GM19324 (cell line): ENCODE measurements around the gene GUCY2D.

Source experiments
- ATAC-seq: cut with Tn5 transposase; IDR thresholded peaks from one replicate; pipeline ENCODE4 v1.9.1; 2021; ENCODE audit warnings: mild to moderate bottlenecking, moderate library complexity; ENCODE audit not compliant: unreplicated experiment, low FRiP score

Gene GUCY2D

DNA sequence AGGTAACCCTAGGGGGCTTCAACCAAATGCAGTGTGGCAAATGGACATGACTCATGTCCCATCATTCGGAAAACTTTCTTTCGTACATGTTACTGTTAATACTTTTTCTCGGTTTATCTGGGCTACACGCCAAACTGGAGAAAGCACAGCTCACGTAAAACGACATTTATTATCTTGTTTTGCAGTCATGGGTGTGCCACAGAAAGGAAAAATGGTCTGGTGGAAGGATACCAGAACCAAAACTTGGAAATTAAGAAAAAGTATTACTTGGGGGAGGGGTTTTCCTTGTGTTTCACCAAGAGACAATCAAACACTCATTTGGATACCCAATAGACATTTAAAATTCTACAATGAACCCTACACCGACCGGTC, 60.0 kb downstream of the GUCY2D start:
- ATAC-seq: no peak

DNA sequence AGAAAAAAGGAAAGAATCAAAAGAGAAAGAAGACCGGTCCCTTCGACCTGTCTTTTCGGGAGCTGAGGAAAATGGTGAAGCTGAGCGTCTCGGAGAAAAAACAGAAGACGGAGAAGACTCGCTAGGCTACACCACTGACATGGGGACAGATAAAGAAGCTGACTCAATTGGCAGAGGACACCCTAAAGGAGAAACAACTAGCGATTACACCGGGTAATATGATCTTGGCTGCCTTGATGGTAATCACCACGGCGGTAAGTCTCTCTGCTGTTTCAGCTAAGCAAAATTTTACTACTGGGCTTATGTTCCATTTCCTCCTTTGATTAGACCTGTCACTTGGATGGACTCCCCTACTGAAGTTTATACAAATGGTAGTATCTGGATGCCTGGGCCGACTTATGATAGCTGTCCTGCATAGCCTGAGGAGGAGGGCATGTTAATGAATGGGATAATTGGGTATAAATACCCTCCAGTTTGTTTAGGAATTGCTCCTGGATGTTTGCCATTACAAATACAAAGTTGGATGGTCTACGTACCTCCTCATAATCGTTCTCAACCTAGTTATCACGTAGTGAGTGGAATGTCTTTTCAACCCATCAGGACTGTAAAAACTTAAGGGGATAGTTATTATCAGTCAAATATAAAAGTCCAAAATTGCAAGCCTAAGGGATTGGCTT, 60.5 kb downstream of the GUCY2D start:
- ATAC-seq: no peak

DNA sequence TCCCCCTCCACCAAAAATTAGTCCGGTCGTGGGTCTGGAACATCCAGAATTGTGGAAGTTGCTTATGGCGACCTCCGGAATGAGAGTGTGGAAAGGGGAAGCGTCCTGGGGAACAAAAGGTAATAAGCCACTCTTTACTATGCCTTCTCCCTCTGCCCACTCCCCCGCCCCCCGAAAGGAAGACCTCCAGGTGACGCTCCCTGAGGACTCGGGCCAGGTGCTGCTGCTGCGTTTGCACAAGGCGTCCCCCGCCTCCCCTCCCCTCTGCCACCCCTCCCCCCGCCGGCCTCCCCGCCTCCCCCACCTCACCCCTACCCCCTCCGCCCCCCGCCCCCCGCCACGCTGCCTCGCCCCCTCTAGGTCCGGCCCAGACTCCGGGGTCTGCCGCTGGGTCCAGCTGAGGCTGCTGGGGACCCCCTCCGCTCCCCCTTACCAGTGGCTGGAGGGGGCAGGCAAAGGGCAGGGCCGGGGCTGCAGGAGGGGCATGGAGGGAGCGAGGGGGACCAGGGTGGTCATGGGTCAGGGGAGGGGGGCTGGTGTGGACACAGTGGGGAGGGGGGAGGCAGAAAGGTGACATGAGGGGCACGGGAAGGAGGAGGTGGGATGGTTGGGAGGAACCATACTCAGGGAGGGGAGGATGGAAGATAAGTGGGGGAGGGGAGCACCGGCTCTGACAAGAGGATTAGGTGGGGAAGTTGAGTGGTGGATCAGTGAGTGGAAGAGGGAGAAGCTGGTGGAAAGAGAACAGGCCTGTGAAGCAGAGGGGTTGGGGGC, 61.5 kb downstream of the GUCY2D start:
- ATAC-seq: no peak

DNA sequence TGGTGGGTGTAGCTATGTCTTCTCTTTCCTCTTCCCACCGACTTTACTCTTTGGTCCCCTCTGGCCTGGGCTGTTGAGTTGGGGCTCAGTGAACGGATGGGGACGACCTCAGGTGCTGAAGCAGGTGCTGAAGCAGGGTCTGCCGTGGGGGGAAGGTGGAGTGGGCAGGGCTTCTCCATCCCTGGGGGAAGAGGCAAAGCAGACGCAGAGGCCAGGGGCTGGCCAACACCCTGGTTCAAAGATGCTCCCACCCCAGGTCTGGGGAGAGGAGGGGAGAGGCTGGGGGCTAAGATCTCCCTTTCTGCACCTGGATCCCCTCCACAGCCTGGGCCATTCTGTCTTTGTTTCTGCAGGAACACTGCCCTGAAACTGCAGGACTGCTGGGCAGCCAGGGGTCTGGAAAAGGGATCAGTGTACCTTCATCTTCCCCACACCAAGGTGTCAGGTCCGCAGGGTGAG, 62.2 kb downstream of the GUCY2D start:
- ATAC-seq: no peak

DNA sequence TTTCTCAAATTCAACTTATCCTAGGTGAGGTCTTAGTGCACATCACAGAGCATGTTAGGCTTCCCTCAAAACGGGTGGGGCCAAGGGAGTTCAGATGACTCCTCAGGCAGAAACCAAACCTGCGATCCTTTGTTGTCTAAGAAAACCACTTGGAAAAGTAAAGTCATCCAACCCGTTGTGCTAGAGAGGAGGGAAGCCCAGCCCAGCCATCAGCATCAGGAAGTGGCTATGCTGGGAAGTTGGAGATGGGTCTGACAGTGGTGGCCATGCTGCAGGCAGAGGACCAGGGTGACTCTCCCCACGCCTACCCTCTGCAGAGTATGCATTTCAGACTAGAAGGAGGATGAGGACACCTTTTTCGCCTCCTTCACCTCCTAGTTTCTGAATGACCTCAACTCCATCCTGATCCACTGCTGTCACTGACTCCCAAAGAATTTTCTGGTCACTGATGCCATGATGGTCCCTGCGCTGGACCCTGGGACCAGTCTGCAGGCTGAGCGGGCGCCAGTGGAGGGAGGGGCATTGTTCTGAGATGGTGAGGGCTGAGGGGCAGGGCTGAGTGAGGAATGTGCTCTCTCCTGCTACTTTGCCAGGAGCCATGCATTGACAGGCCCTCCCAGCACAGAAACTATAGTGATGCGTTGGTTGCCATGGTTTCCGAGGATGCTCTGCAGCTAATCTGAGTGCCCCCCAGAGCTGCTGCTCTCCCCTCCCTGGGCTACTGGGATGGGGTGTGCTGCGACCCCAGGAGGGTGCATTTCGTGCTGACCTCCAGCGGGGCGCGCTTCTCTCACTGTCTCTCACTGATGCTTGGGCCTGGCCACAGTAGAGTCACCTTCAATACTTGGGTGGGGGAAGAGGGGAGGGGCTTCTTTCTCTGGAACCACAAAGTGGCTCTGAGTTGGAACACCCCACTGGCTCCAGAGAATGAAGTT, 64.7 kb downstream of the GUCY2D start:
- no peak for ATAC-seq

DNA sequence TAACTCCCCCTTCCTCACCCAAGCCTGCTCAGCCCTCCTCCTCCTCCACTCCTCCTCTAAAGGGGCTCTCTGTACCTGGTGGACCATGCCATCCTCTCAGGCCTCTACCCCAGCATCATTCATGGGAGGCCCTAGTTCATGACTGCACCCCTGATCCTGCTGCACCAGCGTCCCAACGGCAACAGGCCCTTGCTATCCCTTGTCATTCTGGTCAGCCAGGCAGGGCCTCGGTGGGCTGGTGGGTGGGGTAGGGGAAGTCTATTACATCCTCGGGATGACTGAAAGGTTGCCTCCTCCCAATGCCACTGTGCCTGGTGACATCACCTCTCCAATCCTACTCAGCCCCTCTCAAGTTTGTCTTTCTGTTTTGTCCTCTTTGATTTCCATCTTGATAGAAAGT, 65.4 kb downstream of the GUCY2D start:
- ATAC-seq: no peak

DNA sequence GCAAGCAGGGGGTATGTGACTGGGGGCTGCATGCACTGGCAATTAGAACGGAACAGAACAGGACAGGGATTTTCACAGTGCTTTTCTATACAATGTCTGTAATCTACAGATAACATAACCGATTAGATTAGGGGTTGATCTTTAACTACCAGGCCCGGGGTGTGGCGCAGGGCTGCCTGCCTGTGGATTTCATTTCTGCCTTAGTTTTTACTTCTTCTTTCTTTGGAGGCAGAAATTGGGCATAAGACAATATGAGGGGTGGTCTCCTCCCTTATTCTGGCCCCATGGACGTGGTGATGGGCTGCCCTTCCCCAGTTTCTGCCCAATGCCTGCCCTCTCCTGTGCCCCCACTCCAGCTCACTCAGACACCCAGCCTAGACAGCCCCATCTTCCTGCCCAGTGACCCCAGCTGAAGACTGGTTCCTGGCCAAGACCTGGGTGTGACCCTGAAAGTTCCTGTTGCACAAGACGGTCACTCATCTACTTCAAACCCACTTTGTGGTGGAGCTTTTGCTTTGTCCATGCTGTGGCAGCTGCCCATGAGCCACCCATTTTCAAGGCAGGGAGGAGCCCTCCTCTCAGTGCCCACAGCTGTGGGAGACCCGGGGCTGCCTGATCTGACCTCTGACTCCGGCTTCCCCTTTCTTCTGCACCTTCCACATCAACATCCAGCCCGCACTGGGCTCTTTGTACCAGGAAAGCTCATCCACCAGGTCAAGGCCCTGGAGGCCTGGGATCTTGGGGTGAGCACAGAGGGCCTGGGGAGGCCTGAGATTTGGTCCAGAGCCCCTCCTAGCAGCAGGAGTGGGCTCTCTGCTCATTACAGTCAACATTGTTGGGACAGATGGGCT, 66.5 kb downstream of the GUCY2D start:
- ATAC-seq: no peak

DNA sequence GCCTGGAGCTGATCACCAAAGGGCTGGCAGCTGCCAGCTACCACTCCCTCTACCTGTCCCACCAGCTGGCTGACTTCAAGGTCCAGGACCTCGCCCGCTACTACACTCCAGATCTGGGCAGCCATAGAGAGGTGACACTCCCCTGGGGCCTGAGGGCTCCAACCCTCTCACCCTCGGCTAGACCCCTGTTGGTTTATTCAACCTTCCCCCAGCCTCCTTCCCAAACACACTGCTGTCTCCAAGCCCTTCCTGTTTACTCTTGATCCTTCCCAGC, 67.1 kb downstream of the GUCY2D start:
- ATAC-seq: no peak
